H1 (cell line): Measurements from ENCODE around the gene EXOC3L1. TPM values are rescaled to one million over a fixed set of nuclear protein-coding genes. Genes with fewer than 3 reads are reported as not detected.

ENCODE experiments used
- CTCF ChIA-PET: fragments of 300-600 bp; sonication (Branson Sonifier 250); formaldehyde crosslinking; loops from one replicate; lab custom pipeline; 2021; ENCODE audit not compliant: partially characterized antibody; lab: Charles Lee
- POLR2A ChIA-PET: fragments of 300-600 bp; sonication (Branson Sonifier 250); formaldehyde crosslinking; loops from one replicate; lab custom pipeline; 2021; ENCODE audit warnings: inconsistent platforms; ENCODE audit not compliant: partially characterized antibody; lab: Charles Lee
- DNase-seq, 2 experiments: peaks; one replicate each; pipeline versions ENCODE4 v3.0.0 to v3.0.0-alpha.2; 2010 to 2022; ENCODE audit warnings: low spot score in 2 of 2, low read depth in 1 of 2, mixed read lengths in 1 of 2
- FAIRE-seq: peaks from 2 replicates; lab custom pipeline; 2011; peaks lifted over from hg19 to GRCh38; lab: Jason Lieb, UNC
- H2AFZ ChIP-seq: 2 replicates; pipeline ENCODE4 v1.8.1; 2012; ENCODE audit warnings: low read length, inconsistent platforms
- H2AK5ac ChIP-seq: 2 replicates; pipeline ENCODE4 v1.6.1; 2013; ENCODE audit warnings: low read depth, low read length
- H2BK120ac ChIP-seq: replicated peaks from 2 replicates; pipeline ENCODE3; 2013; ENCODE audit warnings: low read depth, low read length, inconsistent platforms
- H2BK12ac ChIP-seq: 2 replicates; pipeline ENCODE4 v1.6.1; 2013; ENCODE audit warnings: low read depth, low read length
- H2BK15ac ChIP-seq: 2 replicates; pipeline ENCODE4 v1.6.1; 2013; ENCODE audit warnings: low read length
- H2BK20ac ChIP-seq: 2 replicates; pipeline ENCODE4 v1.6.1; 2013; ENCODE audit warnings: low read length
- H2BK5ac ChIP-seq: 2 replicates; pipeline ENCODE4 v1.6.1; 2013; ENCODE audit warnings: low read depth, low read length
- H3K14ac ChIP-seq: 2 replicates; pipeline ENCODE4 v1.6.1; 2013; ENCODE audit warnings: inconsistent platforms; ENCODE audit not compliant: insufficient read length
- H3K18ac ChIP-seq: 2 replicates; pipeline ENCODE4 v1.6.1; 2013; ENCODE audit warnings: low read length; ENCODE audit errors: extremely low read depth
- H3K23ac ChIP-seq: 2 replicates; pipeline ENCODE4 v1.6.1; 2013; ENCODE audit warnings: inconsistent platforms; ENCODE audit not compliant: insufficient read length
- H3K23me2 ChIP-seq: 2 replicates; pipeline ENCODE4 v1.6.1; 2013; ENCODE audit warnings: low read depth, low read length
- H3K27ac ChIP-seq: 2 replicates; pipeline ENCODE4 v1.6.1; 2011; ENCODE audit warnings: low read depth, low read length, inconsistent platforms
- H3K27me3 ChIP-seq, 4 experiments: replicated peaks in 1 of 4; 1 replicate in 1 of 4; 2 replicates in 3 of 4; pipeline versions ENCODE4 v1.6.1 to v1.8.1; 2011 to 2013; ENCODE audit warnings: low read length in 3 of 4, mild to moderate bottlenecking in 3 of 4, inconsistent platforms in 2 of 4, mixed read lengths in 2 of 4, moderate library complexity in 1 of 4; ENCODE audit not compliant: control insufficient read depth in 3 of 4, insufficient read depth in 3 of 4; ENCODE audit errors: extremely low read depth in 1 of 4
- H3K36me3 ChIP-seq, 4 experiments: 2 replicates each; pipeline versions ENCODE4 v1.6.1 to v1.8.1; 2011 to 2013; ENCODE audit warnings: mild to moderate bottlenecking in 4 of 4, low read length in 3 of 4, moderate library complexity in 2 of 4, control low read depth in 1 of 4, inconsistent platforms in 1 of 4; ENCODE audit not compliant: insufficient read depth in 4 of 4, control insufficient read depth in 2 of 4
- H3K4ac ChIP-seq: replicated peaks from 2 replicates; pipeline ENCODE3; 2013; ENCODE audit warnings: low read length, low read depth, mixed read lengths, inconsistent platforms; ENCODE audit not compliant: insufficient read length
- H3K4me1 ChIP-seq, 4 experiments: replicated peaks in 1 of 4; 1 replicate in 1 of 4; 2 replicates in 3 of 4; pipeline versions ENCODE4 v1.6.1 to v1.8.1; 2011 to 2013; ENCODE audit warnings: low read length in 3 of 4, inconsistent platforms in 2 of 4, mixed read lengths in 1 of 4; ENCODE audit not compliant: insufficient read depth in 4 of 4, control insufficient read depth in 3 of 4
- H3K4me2 ChIP-seq, 2 experiments: 2 replicates each; pipeline versions ENCODE4 v1.6.1 to v1.8.1; 2011 to 2013; ENCODE audit warnings: low read depth in 2 of 2, low read length in 2 of 2, control low read depth in 1 of 2, inconsistent platforms in 1 of 2, mild to moderate bottlenecking in 1 of 2; ENCODE audit not compliant: insufficient read depth in 1 of 2
- H3K4me3 ChIP-seq, 4 experiments: fragments of 200-600, 300-600 bp in 1 of 4; sonication (generic), shearing (Covaris generic), sonication (Bioruptor Twin) in 1 of 4; 2 replicates each; pipeline versions ENCODE4 v1.5.1 to v1.8.1; 2011 to 2016; ENCODE audit warnings: low read length in 4 of 4, low read depth in 3 of 4, control low read depth in 2 of 4, inconsistent platforms in 2 of 4, mild to moderate bottlenecking in 2 of 4, mixed read lengths in 1 of 4, moderate library complexity in 1 of 4; ENCODE audit not compliant: insufficient read depth in 2 of 4; ENCODE audit errors: extremely low read depth in 1 of 4
- H3K56ac ChIP-seq: replicated peaks from 2 replicates; pipeline ENCODE3; 2013; ENCODE audit warnings: low read depth, mild to moderate bottlenecking, mixed read lengths, low read length, inconsistent platforms; ENCODE audit not compliant: insufficient read length
- H3K79me1 ChIP-seq: 2 replicates; pipeline ENCODE4 v1.6.1; 2013; ENCODE audit warnings: low read depth, low read length, control low read depth
- H3K79me2 ChIP-seq, 2 experiments: 2 replicates each; pipeline versions ENCODE4 v1.6.1 to v1.8.1; 2012 to 2013; ENCODE audit warnings: low read length in 2 of 2, mild to moderate bottlenecking in 2 of 2, inconsistent platforms in 1 of 2; ENCODE audit not compliant: insufficient read depth in 2 of 2, control insufficient read depth in 1 of 2
- H3K9ac ChIP-seq, 4 experiments: replicated peaks in 1 of 4; 1 replicate in 1 of 4; 2 replicates in 3 of 4; pipeline versions ENCODE4 v1.6.1 to v1.8.1; 2011 to 2013; ENCODE audit warnings: low read depth in 3 of 4, low read length in 3 of 4, control low read depth in 2 of 4, mild to moderate bottlenecking in 2 of 4, moderate library complexity in 2 of 4, inconsistent platforms in 1 of 4; ENCODE audit errors: extremely low read depth in 1 of 4
- H3K9me3 ChIP-seq, 2 experiments: 2 replicates each; pipeline versions ENCODE4 v1.6.1 to v1.8.1; 2012 to 2013; ENCODE audit warnings: mild to moderate bottlenecking in 2 of 2, moderate library complexity in 2 of 2, control low read depth in 1 of 2, inconsistent platforms in 1 of 2, low read depth in 1 of 2, low read length in 1 of 2, mixed read lengths in 1 of 2; ENCODE audit not compliant: insufficient read depth in 2 of 2
- H4K20me1 ChIP-seq, 2 experiments: replicated peaks in 1 of 2; 2 replicates each; pipeline versions ENCODE3 to v1.8.1; 2011 to 2013; ENCODE audit warnings: inconsistent platforms in 2 of 2, low read length in 2 of 2, mild to moderate bottlenecking in 1 of 2; ENCODE audit not compliant: insufficient read depth in 2 of 2, control insufficient read depth in 1 of 2
- H4K5ac ChIP-seq: 2 replicates; pipeline ENCODE4 v1.6.1; 2013; ENCODE audit warnings: low read length, low read depth, mixed read lengths, inconsistent platforms; ENCODE audit not compliant: insufficient read length
- H4K8ac ChIP-seq: 2 replicates; pipeline ENCODE4 v1.8.0; 2013; ENCODE audit warnings: mild to moderate bottlenecking, moderate library complexity, low read length, inconsistent platforms; ENCODE audit not compliant: insufficient read depth; ENCODE audit errors: extremely low read depth
- H4K91ac ChIP-seq: replicated peaks from 2 replicates; pipeline ENCODE3; 2013; ENCODE audit warnings: low read length, mixed read lengths, inconsistent platforms; ENCODE audit not compliant: insufficient read length
- ASH2L ChIP-seq: fragments of 200-600, 300-600 bp; sonication (generic); IDR thresholded peaks from one replicate; pipeline ENCODE4 v1.7.1; 2017; ENCODE audit warnings: low read length
- JUND ChIP-seq: IDR thresholded peaks from 2 replicates; pipeline ENCODE4 v1.6.1; 2011; ENCODE audit warnings: mild to moderate bottlenecking, improper control_type of control experiment, low read length
- SP2 ChIP-seq: IDR thresholded peaks from 2 replicates; pipeline ENCODE4 v1.6.1; 2012; ENCODE audit warnings: mild to moderate bottlenecking, low read length, inconsistent platforms
- SP4 ChIP-seq: IDR thresholded peaks from 2 replicates; pipeline ENCODE4 v1.6.1; 2012; ENCODE audit warnings: low read length, inconsistent platforms
- WGBS, 2 experiments: shearing (Covaris generic) in 1 of 2; methylation state at CpG; one replicate each; pipeline versions ENCODE4 v1.1.6 to v1.1.7; 2013 to 2015; ENCODE audit warnings: low lambda C conversion rate in 2 of 2, mixed read lengths in 2 of 2, inconsistent platforms in 1 of 2, low coverage in 1 of 2, missing lambda C conversion rate in 1 of 2; ENCODE audit not compliant: insufficient replicate concordance in 2 of 2, insufficient coverage in 1 of 2, insufficient read length in 1 of 2; ENCODE audit errors: extremely low coverage in 1 of 2, missing lambda C conversion rate in 1 of 2; 5-methylcytosine and 5-hydroxymethylcytosine counted together
- polyA plus RNA-seq, 7 experiments: library from polyadenylated mRNA; depleted of rRNA in 3 of 7; stranded (reverse) in 5 of 7; unstranded in 2 of 7; fragments of >200 nt in 5 of 7; fragments of 200-250 nt in 2 of 7; gene quantifications; 1 replicate in 5 of 7; 2 replicates in 1 of 7; 4 replicates in 1 of 7; pipeline versions ENCODE4 v1.2.1 to v1.2.3, GENCODE V29; 2011 to 2013; ENCODE audit warnings: missing spikeins in 2 of 7, mixed read lengths in 2 of 7
- total RNA-seq: library from RNA; stranded (reverse); fragmentation: NEBNext Ultra II Directional; extraction: Animal tissue kit (Norgen Biotek cat#: 25700); gene quantifications from 2 replicates; pipeline ENCODE4 v1.2.1, GENCODE V29; 2021

Gene EXOC3L1
- total and polyA plus RNA-seq, 2 of the 8 experiments (the other 6 are each of a cell fraction or from before 2014, with no cell fraction given), result 1.3 TPM

- no peak overlapping the region for H2BK5ac ChIP-seq
- H3K4me2 ChIP-seq, result no peak overlapping the region
- H2AFZ ChIP-seq, result no peak overlapping the region
- ChIA-PET POLR2A (interaction anchor here (0.8 to 2.0 kb wide), 5 partner anchors 14 to 104 kb away, joined by 3 to 5 read pairs (median 3); partner anchors contain the start of gene ELMO3), CTCF (interaction anchor here (0.8 to 2.4 kb wide), 8 partner anchors 11 to 298 kb away, joined by 3 to 7 read pairs (median 3); partner anchors contain the start of genes E2F4 and FHOD1)
- no peak overlapping the region for H4K5ac ChIP-seq
- TF ChIP-seq SP4 (no peak), JUND (no peak), ASH2L (no peak), SP2 (no peak)
- H3K79me2 ChIP-seq, result peaks cover 0 to 13% of the 10 kb centered on the region in 2 experiments; a peak in 2 of 4 replicates
- no peak overlapping the region for H4K8ac ChIP-seq
- no peak overlapping the region for H3K18ac ChIP-seq
- H3K27me3 ChIP-seq, result peaks cover 0 to 2% (median 0%) of the 10 kb centered on the region in 4 experiments; a peak in 4 of 7 replicates
- H3K4me1 ChIP-seq, result peaks cover 0 to 6% (median 3%) of the 10 kb centered on the region in 4 experiments; a peak in 3 of 7 replicates
- peaks cover 2 to 8% (median 7%) of the 10 kb centered on the region in 4 experiments; a peak in 5 of 8 replicates for H3K36me3 ChIP-seq
- H3K14ac ChIP-seq, result no peak overlapping the region
- H3K4ac ChIP-seq, result no peak overlapping the region
- H3K23ac ChIP-seq, result no peak overlapping the region
- H3K9me3 ChIP-seq, result no peaks in the 10 kb centered on the region
- FAIRE-seq, result no peak
- H3K23me2 ChIP-seq, result peaks cover 5% of the 10 kb centered on the region
- peaks cover 3 to 4% of the 10 kb centered on the region in 2 experiments for H4K20me1 ChIP-seq
- 90% methylated on average over 3 of the region's 3 CpGs; no CpG with 5 or more reads in 1 of the 2 experiments for WGBS, 2 experiments
- H3K27ac ChIP-seq, result no peak overlapping the region
- no peak for DNase-seq
- H3K56ac ChIP-seq, result no peak overlapping the region
- H3K9ac ChIP-seq, result no peak overlapping the region
- H3K4me3 ChIP-seq, result no peak overlapping the region
- no peak overlapping the region for H2AK5ac ChIP-seq
- H2BK12ac ChIP-seq, result no peak overlapping the region
- H2BK120ac ChIP-seq, result no peak overlapping the region
- no peak overlapping the region for H2BK15ac ChIP-seq
- no peak overlapping the region for H2BK20ac ChIP-seq
- H3K79me1 ChIP-seq, result no peaks in the 10 kb centered on the region
- H4K91ac ChIP-seq, result no peak overlapping the region
Observed at GRCh38 chr16:67223992-67224391, 34.1 kb upstream of the EXOC3L1 start.
